Astrocyte (in vitro differentiated cells and primary cell): ENCODE results near the gene SLC45A2. TPM values are rescaled to one million over a fixed set of nuclear protein-coding genes. Genes with fewer than 3 reads are reported as not detected.

Source experiments
- DNase-seq: peaks from one replicate; pipeline ENCODE4 v3.0.0-alpha.2; 2010; ENCODE audit warnings: low read depth
- FAIRE-seq: peaks from 2 replicates; lab custom pipeline; 2011; peaks lifted over from hg19 to GRCh38; lab: Jason Lieb, UNC
- H2AFZ ChIP-seq: 2 replicates; pipeline ENCODE4 v1.6.0; 2012; ENCODE audit warnings: low read depth, low read length, inconsistent platforms
- H3K27ac ChIP-seq: 2 replicates; pipeline ENCODE4 v1.5.1; 2011; ENCODE audit warnings: low read depth, low read length, inconsistent platforms
- H3K27me3 ChIP-seq: 2 replicates; pipeline ENCODE4 v1.6.0; 2011; ENCODE audit warnings: low read length, inconsistent platforms; ENCODE audit not compliant: insufficient read depth
- H3K36me3 ChIP-seq: 2 replicates; pipeline ENCODE4 v1.5.1; 2011; ENCODE audit warnings: low read length, inconsistent platforms; ENCODE audit not compliant: insufficient read depth
- H3K4me1 ChIP-seq: 2 replicates; pipeline ENCODE4 v1.5.1; 2011; ENCODE audit warnings: low read length, inconsistent platforms; ENCODE audit not compliant: insufficient read depth
- H3K4me2 ChIP-seq: 2 replicates; pipeline ENCODE4 v1.6.0; 2012; ENCODE audit warnings: low read length, inconsistent platforms
- H3K4me3 ChIP-seq: 2 replicates; pipeline ENCODE4 v1.5.1; 2011; ENCODE audit warnings: low read depth, mild to moderate bottlenecking, low read length, inconsistent platforms; ENCODE audit not compliant: insufficient read depth
- H3K79me2 ChIP-seq: 2 replicates; pipeline ENCODE4 v1.6.0; 2012; ENCODE audit warnings: mild to moderate bottlenecking, low read length, inconsistent platforms; ENCODE audit not compliant: insufficient read depth
- H3K9ac ChIP-seq: 2 replicates; pipeline ENCODE4 v1.6.0; 2012; ENCODE audit warnings: mild to moderate bottlenecking, low read length, inconsistent platforms
- H3K9me3 ChIP-seq: 2 replicates; pipeline ENCODE4 v1.5.1; 2012; ENCODE audit warnings: low read depth, mild to moderate bottlenecking, low read length, inconsistent platforms; ENCODE audit not compliant: insufficient read depth
- H4K20me1 ChIP-seq: 2 replicates; pipeline ENCODE4 v1.6.0; 2012; ENCODE audit warnings: low read length, inconsistent platforms; ENCODE audit not compliant: insufficient read depth
- H3K27ac Mint-ChIP-seq: one replicate; pipeline ENCODE4 v1.8.0; 2021; ENCODE audit warnings: mild to moderate bottlenecking, mixed read lengths; ENCODE audit not compliant: unreplicated experiment
- H3K27me3 Mint-ChIP-seq: one replicate; pipeline ENCODE4 v1.8.0; 2021; ENCODE audit warnings: low read depth, mixed read lengths; ENCODE audit not compliant: unreplicated experiment
- H3K36me3 Mint-ChIP-seq: one replicate; pipeline ENCODE4 v1.8.0; 2021; ENCODE audit warnings: low read depth, mixed read lengths; ENCODE audit not compliant: unreplicated experiment
- H3K4me1 Mint-ChIP-seq: one replicate; pipeline ENCODE4 v1.8.0; 2021; ENCODE audit warnings: low read depth, mixed read lengths; ENCODE audit not compliant: unreplicated experiment
- H3K4me3 Mint-ChIP-seq: one replicate; pipeline ENCODE4 v1.8.0; 2021; ENCODE audit warnings: mild to moderate bottlenecking, moderate library complexity, mixed read lengths; ENCODE audit not compliant: unreplicated experiment
- H3K9me3 Mint-ChIP-seq: one replicate; pipeline ENCODE4 v1.8.0; 2021; ENCODE audit warnings: mild to moderate bottlenecking, mixed read lengths; ENCODE audit not compliant: unreplicated experiment
- EZH2 ChIP-seq: IDR thresholded peaks from 2 replicates; pipeline ENCODE4 v1.6.1; 2012; ENCODE audit warnings: mild to moderate bottlenecking, low read length, inconsistent platforms; ENCODE audit not compliant: insufficient read depth
- total RNA-seq: library from RNA; stranded (reverse); gene quantifications from 2 replicates; pipeline ENCODE4 v1.2.1, GENCODE V29; 2021
- TF ChIP-seq, protein P1 (sequence below): IDR thresholded peaks from 2 replicates; pipeline ENCODE4 v1.5.1; 2011; ENCODE audit warnings: low read depth, mild to moderate bottlenecking, inconsistent platforms, low read length, moderate library complexity; ENCODE audit not compliant: insufficient read depth

SLC45A2 gene
- total RNA-seq, 1 donor from 2014 or later = 0.98 TPM

DNA sequence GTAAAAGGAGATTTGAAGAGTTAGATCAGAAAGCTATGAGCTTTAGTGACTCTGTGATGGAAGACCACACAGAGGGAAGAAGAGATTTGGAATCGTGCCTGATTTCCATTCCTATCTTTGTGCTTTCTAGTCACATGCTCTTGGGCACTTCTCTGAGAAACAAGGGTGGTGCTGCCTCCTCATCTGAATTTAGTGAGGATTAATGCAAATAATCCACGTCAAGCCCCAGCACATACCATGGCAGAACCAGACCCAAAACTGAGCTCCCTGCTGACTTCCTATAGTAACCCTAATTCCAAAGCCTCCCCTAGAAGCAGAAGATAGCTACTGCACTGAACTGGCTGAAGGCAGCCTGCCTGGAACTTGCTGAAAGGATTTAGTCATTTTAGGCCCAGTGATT is 17.7 kb downstream of the SLC45A2 start:
- DNase-seq (no peak), FAIRE-seq (no peak)
- no peaks in the 10 kb centered on the region for H3K9me3 Mint-ChIP-seq
- peaks cover 2% of the 10 kb centered on the region for H3K4me1 Mint-ChIP-seq
- H3K36me3 ChIP-seq = no peaks in the 10 kb centered on the region
- H3K4me3 ChIP-seq = no peak overlapping the region
- no peak overlapping the region for H2AFZ ChIP-seq
- H4K20me1 ChIP-seq = no peaks in the 10 kb centered on the region
- no peaks in the 10 kb centered on the region for H3K36me3 Mint-ChIP-seq
- H3K4me3 Mint-ChIP-seq = no peak overlapping the region
- H3K9ac ChIP-seq = no peak overlapping the region
- no peak overlapping the region for H3K4me2 ChIP-seq
- H3K27ac Mint-ChIP-seq = no peak overlapping the region
- H3K9me3 ChIP-seq = no peaks in the 10 kb centered on the region
- no peaks in the 10 kb centered on the region for H3K27me3 ChIP-seq
- TF ChIP-seq, protein P1, sequence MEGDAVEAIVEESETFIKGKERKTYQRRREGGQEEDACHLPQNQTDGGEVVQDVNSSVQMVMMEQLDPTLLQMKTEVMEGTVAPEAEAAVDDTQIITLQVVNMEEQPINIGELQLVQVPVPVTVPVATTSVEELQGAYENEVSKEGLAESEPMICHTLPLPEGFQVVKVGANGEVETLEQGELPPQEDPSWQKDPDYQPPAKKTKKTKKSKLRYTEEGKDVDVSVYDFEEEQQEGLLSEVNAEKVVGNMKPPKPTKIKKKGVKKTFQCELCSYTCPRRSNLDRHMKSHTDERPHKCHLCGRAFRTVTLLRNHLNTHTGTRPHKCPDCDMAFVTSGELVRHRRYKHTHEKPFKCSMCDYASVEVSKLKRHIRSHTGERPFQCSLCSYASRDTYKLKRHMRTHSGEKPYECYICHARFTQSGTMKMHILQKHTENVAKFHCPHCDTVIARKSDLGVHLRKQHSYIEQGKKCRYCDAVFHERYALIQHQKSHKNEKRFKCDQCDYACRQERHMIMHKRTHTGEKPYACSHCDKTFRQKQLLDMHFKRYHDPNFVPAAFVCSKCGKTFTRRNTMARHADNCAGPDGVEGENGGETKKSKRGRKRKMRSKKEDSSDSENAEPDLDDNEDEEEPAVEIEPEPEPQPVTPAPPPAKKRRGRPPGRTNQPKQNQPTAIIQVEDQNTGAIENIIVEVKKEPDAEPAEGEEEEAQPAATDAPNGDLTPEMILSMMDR = no peak
- TF ChIP-seq EZH2 = no peak
- no peaks in the 10 kb centered on the region for H3K4me1 ChIP-seq
- H3K27me3 Mint-ChIP-seq = peaks cover 9% of the 10 kb centered on the region
- no peaks in the 10 kb centered on the region for H3K79me2 ChIP-seq
- H3K27ac ChIP-seq = no peak overlapping the region

GRCh38 chr5:33964132-33964700 is 20.3 kb downstream of the SLC45A2 start:
- no peaks in the 10 kb centered on the region for H3K36me3 Mint-ChIP-seq

GRCh38 chr5:33958176-33958575 is 26.3 kb downstream of the SLC45A2 start:
- no peak for FAIRE-seq
- no peaks in the 10 kb centered on the region for H3K79me2 ChIP-seq
- DNase-seq = no peak
- no peak overlapping the region for H2AFZ ChIP-seq
- TF ChIP-seq, protein P1 = no peak
- no peak for TF ChIP-seq EZH2
- H3K27ac ChIP-seq = no peak overlapping the region
- no peak overlapping the region for H3K27ac Mint-ChIP-seq
- H3K9me3 Mint-ChIP-seq = no peaks in the 10 kb centered on the region
- H3K4me3 Mint-ChIP-seq = no peak overlapping the region
- H3K27me3 Mint-ChIP-seq = peaks cover 3% of the 10 kb centered on the region
- no peaks in the 10 kb centered on the region for H3K27me3 ChIP-seq
- H3K4me2 ChIP-seq = no peak overlapping the region
- no peak overlapping the region for H3K9ac ChIP-seq
- H3K4me1 Mint-ChIP-seq = no peaks in the 10 kb centered on the region
- H3K9me3 ChIP-seq = peaks cover 4% of the 10 kb centered on the region
- H3K36me3 ChIP-seq = no peaks in the 10 kb centered on the region
- no peaks in the 10 kb centered on the region for H4K20me1 ChIP-seq
- no peak overlapping the region for H3K4me3 ChIP-seq
- no peaks in the 10 kb centered on the region for H3K4me1 ChIP-seq
- H3K36me3 Mint-ChIP-seq = peaks cover 5% of the 10 kb centered on the region

More at GRCh38 chr5:33964132-33964700, 20.3 kb downstream of the SLC45A2 start:
- Mint-ChIP-seq H3K9me3 (no peaks in the 10 kb centered on the region), H3K27me3 (peaks cover 9% of the 10 kb centered on the region), H3K27ac (no peak overlapping the region), H3K4me3 (no peak overlapping the region), H3K4me1 (peaks cover 2% of the 10 kb centered on the region)
- DNase-seq = no peak
- Histone ChIP-seq H2AFZ (no peak overlapping the region), H3K4me3 (no peak overlapping the region), H3K4me1 (no peaks in the 10 kb centered on the region), H3K9me3 (no peaks in the 10 kb centered on the region), H3K36me3 (no peaks in the 10 kb centered on the region), H3K4me2 (no peak overlapping the region), H3K9ac (no peak overlapping the region), H4K20me1 (no peaks in the 10 kb centered on the region), H3K27ac (no peak overlapping the region), H3K27me3 (no peaks in the 10 kb centered on the region), H3K79me2 (no peaks in the 10 kb centered on the region)
- no peak for TF ChIP-seq EZH2
- TF ChIP-seq, protein P1 = no peak
- FAIRE-seq = no peak
